GM21576 (cell line): Measurements from ENCODE around the gene LCNL1.

Experiments used
- ATAC-seq: cut with Tn5 transposase; IDR thresholded peaks from one replicate; pipeline ENCODE4 v1.9.1; 2021; ENCODE audit warnings: mild to moderate bottlenecking, moderate library complexity; ENCODE audit not compliant: unreplicated experiment

The LCNL1 gene

GRCh38 chr9:136946228-136947027 is 36.4 kb upstream of the LCNL1 start:
- ATAC-seq = no peak

DNA sequence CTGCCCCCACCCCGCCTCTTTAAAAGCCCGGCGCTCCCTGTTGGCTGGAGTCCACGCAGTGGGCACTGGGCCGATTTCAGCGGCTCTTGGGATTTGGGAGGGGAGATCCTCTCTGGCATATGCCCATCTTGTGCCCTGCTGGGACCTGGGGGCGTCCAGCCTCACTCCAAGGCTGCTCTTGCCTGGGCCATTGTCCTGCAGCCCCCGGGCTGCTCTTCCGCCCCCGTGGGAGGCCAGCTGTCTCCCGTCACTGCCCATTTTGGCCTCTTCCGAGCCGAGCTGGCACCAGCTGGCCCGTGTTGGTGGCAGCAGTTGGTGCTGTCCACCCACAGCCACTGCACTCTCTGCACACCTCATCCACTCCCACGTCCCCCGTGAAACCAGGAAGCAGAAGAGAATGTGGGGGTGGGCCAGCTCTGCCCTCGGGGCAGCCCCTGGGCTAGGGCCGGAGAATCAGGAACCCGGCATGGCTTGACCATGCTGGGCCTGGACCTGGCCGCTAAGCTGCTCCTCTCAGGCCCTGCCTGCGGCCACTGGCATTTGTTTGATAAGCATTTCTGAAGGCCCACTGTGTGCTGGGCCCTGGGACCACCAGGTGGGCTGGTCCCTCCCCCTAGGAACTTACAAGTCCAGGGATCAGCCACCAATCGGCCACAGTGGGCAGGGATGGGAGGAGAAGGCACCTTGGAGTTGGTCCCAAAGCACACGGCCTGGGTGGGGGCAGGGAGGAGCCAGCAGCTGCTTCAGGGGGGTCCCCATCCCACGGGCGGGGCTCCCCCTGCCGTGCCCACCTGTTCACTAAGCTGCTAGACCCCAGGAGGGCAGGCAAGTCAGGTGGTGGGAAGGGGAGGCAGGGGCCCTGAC is 35.5 kb upstream of the LCNL1 start:
- no peak for ATAC-seq

GRCh38 chr9:136947955-136948510 is 34.8 kb upstream of the LCNL1 start:
- ATAC-seq = no peak

GRCh38 chr9:136949239-136949816 is 33.5 kb upstream of the LCNL1 start:
- ATAC-seq = no peak

GRCh38 chr9:136949817-136950655 is 32.8 kb upstream of the LCNL1 start:
- peak; percentile 81 for ATAC-seq

DNA sequence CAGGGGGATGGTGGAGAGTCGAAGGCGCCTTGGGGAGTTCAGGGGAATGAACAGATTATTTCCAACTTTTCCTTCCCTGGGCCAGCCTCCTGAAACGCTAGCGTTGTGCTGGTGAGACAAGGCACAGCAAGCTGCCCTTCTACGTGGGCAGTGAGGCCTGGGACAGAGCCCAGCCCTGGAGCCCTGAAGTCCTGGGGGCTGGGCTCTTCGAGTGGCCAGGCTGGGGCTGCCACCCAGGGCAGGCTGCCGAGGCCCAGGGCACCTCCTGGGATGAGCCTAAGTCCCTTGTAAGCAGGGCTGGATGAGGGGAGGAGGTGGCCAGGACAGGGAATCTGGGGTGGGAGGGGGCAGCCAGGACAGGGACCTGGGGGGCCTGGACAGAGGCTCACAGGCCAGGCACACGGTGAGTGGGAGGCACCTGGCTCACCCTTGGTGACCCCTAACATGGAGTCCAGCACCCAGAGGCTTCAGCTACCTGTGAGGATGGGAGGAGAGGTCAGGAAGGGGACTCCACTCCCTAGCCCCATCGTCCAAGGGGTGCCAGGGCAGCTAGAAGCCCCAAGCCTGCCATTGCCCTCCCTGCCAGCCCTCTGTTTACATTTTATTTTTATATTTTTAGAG is 32.0 kb upstream of the LCNL1 start:
- no peak for ATAC-seq

- no peak for ATAC-seq
These were observed 31.1 kb upstream of the LCNL1 start, which contains the start of gene LCN12 for GRCh38 chr9:136951541-136952320. LCN12 (plus strand) TSS chr9:136952273; CDS start chr9:136952328, 55 bp downstream.

GRCh38 chr9:136952321-136952850 is 30.4 kb upstream of the LCNL1 start:
- ATAC-seq = no peak

- ATAC-seq = no peak
These were observed 29.7 kb upstream of the LCNL1 start for GRCh38 chr9:136952876-136953770.

- no peak for ATAC-seq
These were observed 29.0 kb upstream of the LCNL1 start for GRCh38 chr9:136953771-136954269.

DNA sequence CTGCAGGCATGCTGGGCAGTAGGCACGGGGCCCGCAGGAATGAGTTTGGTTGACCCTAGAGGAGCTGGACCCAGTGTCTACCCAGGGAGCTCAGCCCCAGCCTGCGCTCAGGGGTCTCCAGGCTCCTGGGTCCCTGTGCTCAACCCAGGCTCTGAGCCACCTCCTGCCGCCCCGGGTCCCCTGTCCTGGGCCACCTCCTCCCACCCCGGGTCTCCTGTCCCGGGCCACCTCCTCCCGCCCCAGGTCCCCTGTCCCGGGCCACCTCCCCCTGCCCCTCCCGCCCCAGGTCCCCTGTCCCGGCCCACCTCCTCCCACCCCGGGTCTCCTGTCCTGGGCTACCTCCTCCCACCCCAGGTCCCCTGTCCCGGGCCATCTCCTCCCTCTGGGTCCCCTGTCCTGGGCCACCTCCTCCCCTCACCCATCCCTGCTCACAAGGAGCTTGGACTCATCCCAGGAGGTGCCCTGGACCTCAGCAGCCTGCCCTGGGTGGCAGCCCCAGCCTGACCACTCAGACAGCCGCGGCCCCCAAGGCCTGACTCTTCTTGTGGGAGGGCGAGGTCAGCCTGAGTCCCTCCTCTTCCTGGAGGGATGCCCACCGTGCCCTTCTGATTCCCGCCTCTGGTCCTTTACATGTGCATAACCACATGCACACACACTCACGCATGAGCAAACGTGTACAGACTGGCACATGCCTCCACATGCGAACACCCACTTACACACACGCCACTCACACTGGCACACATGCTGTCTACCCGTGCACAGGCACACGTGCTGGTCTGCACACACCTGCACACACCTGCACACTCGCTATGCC is 28.3 kb upstream of the LCNL1 start:
- ATAC-seq = no peak

DNA sequence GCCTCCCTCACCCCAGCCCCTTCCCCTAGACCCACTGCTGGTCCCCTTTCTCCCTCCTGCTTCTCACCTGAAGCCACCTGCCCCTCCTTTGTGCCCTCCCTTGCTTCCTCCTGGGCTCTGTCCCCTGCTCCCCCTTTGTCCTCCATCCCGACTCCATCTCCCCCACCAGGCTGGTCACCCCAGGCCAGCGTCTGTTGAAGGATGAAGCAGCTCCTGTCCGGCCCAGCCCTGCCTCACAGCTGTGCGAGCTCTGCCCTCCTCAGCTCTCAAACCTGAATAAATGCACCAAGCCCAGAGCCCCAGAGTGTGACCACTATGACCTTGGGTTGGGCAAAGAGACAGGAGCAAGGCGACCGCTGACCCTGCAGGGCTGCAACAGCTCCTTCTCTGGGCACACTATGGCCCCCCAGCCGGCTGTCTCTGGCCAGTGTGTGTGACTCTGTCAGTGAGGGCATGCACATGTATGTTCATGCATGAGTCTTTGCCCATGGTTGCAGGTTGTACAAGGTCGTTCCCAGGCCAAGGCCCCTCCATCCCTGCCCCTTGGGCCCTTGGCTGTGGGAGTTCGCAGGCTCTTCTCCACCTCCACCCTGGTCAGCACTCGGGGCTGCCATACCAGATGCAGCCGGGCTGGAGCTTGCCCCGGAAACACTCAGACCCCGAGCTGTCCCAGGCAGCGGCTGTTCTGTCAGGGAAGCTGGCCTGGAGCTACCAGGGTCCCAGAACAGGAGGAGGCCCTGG is 27.4 kb upstream of the LCNL1 start:
- no peak for ATAC-seq

- no peak for ATAC-seq
These were observed 26.9 kb upstream of the LCNL1 start for GRCh38 chr9:136955943-136956335.

DNA sequence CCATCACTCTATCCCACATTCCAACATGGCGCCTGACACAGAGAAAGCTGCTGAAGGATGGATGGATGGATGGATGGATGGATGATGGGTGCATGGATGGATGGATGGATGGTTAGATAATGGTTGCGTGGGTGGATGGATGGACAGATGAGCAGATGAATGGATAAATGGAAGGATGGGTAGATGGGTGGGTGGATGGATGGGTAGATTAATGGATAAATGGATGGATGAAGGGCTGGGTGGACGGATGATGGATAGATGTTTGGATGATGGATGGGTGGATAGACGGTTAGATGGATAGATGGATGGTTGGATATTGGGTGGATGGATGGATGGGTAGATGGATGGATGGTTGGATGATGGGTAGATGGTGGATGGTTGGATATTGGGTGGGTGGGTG is 26.2 kb upstream of the LCNL1 start:
- ATAC-seq = no peak

DNA sequence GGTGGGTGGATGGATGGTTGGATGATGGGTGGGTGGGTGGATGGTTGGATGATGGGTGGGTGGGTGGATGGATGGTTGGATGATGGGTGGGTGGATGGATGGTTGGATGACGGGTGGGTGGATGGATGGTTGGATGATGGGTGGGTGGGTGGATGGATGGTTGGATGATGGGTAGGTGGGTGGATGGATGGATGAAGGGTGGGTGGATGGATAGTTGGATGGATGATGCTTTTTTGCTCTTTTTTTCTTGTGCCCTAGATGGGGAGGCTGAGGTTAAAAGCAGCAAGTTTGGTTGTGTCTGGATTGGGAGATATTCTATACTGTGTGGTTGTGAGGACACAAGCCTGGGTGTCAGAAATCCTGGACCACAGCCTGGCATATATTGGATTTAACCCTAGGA is 25.3 kb upstream of the LCNL1 start:
- ATAC-seq = no peak

DNA sequence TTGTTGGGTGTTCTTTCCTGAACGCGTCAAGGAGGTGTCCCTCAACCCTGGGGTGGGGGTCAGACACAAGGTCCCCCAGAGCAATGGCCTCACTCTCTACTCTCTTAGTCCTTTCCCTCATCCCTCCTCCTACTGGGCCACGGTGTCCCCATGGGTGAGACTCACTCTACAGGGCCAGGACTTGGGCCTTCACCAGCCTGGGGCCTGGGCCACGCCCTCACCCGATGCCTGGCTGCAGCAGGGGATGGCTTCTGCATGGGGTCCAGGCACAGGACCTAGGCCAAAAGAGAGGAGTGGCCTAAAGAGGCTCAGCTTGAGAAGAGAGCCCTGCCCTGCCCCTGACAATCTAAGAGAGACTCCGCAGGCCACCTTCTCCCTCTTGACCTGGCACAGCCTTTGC is 24.9 kb upstream of the LCNL1 start:
- ATAC-seq = no peak
